ENCODE results near the gene RAB30. TPM values are rescaled to one million over a fixed set of nuclear protein-coding genes. Genes with fewer than 3 reads are reported as not detected.

RAB30 gene
- total RNA-seq, 1 experiment from 2014 or later = 15.0 TPM

GRCh38 chr11:83118814-83119213, 47.1 kb upstream of the RAB30 start:
- intact Hi-C loops (cut with micrococcal nuclease; ENCODE audit: unreplicated experiment) = no loop called here
- Histone ChIP-seq H3K27me3 (replicated peaks; ENCODE audit: insufficient read depth, low read depth, low read length, poor library complexity) (no peaks in the 10 kb centered on the region), H3K4me3 (ENCODE audit: low read depth, low read length, poor library complexity, severe bottlenecking) (no peak overlapping the region), H3K9me3 (ENCODE audit: low read depth, low read length, poor library complexity, severe bottlenecking) (no peaks in the 10 kb centered on the region), H3K4me1 (ENCODE audit: insufficient read depth, low read length, poor library complexity, severe bottlenecking) (no peaks in the 10 kb centered on the region), H3K36me3 (ENCODE audit: insufficient read depth, low read length, poor library complexity, severe bottlenecking) (no peaks in the 10 kb centered on the region), H3K27ac (ENCODE audit: low read depth, low read length, poor library complexity, severe bottlenecking) (no peak overlapping the region)
- ChIA-PET CTCF (no interaction called here), POLR2A (ENCODE audit: low non-redundant PET) (no interaction called here)
- DNase-seq (ENCODE audit: low spot score) = no peak
- TF ChIP-seq EZH2 (IDR thresholded peaks at IDR 0.05; ENCODE audit: borderline replicate concordance, low read depth, low read length, poor library complexity, severe bottlenecking) (no peak), CTCF (conservative IDR thresholded peaks at IDR 0.05; ENCODE audit: low read depth, low read length) (no peak)
- no TSS peak for BruUV-seq (replicated peaks)

GRCh38 chr11:83116015-83116641, 44.4 kb upstream of the RAB30 start:
- no peak for DNase-seq (ENCODE audit: low spot score)
- no peak overlapping the region for H3K4me3 ChIP-seq (ENCODE audit: low read depth, low read length, poor library complexity, severe bottlenecking)
- intact Hi-C loops (cut with micrococcal nuclease; ENCODE audit: unreplicated experiment) = no loop called here
- no peaks in the 10 kb centered on the region for H3K36me3 ChIP-seq (ENCODE audit: insufficient read depth, low read length, poor library complexity, severe bottlenecking)
- no TSS peak for BruUV-seq (replicated peaks)
- CTCF ChIA-PET = no interaction called here
- peaks cover 2% of the 10 kb centered on the region for H3K27me3 ChIP-seq (replicated peaks; ENCODE audit: insufficient read depth, low read depth, low read length, poor library complexity)
- POLR2A ChIA-PET (ENCODE audit: low non-redundant PET) = no interaction called here
- TF ChIP-seq EZH2 (IDR thresholded peaks at IDR 0.05; ENCODE audit: borderline replicate concordance, low read depth, low read length, poor library complexity, severe bottlenecking) = no peak
- no peak for TF ChIP-seq CTCF (conservative IDR thresholded peaks at IDR 0.05; ENCODE audit: low read depth, low read length)
- H3K27ac ChIP-seq (ENCODE audit: low read depth, low read length, poor library complexity, severe bottlenecking) = no peak overlapping the region
- no peaks in the 10 kb centered on the region for H3K4me1 ChIP-seq (ENCODE audit: insufficient read depth, low read length, poor library complexity, severe bottlenecking)
- H3K9me3 ChIP-seq (ENCODE audit: low read depth, low read length, poor library complexity, severe bottlenecking) = no peaks in the 10 kb centered on the region

GRCh38 chr11:83115551-83115950, 43.9 kb upstream of the RAB30 start:
- intact Hi-C loops (cut with micrococcal nuclease; ENCODE audit: unreplicated experiment) = no loop called here
- CTCF ChIA-PET = no interaction called here
- H3K27ac ChIP-seq (ENCODE audit: low read depth, low read length, poor library complexity, severe bottlenecking) = no peak overlapping the region
- no peaks in the 10 kb centered on the region for H3K9me3 ChIP-seq (ENCODE audit: low read depth, low read length, poor library complexity, severe bottlenecking)
- no peaks in the 10 kb centered on the region for H3K4me1 ChIP-seq (ENCODE audit: insufficient read depth, low read length, poor library complexity, severe bottlenecking)
- BruUV-seq (replicated peaks) = no TSS peak
- no peak for TF ChIP-seq EZH2 (IDR thresholded peaks at IDR 0.05; ENCODE audit: borderline replicate concordance, low read depth, low read length, poor library complexity, severe bottlenecking)
- TF ChIP-seq CTCF (conservative IDR thresholded peaks at IDR 0.05; ENCODE audit: low read depth, low read length) = no peak
- no peak overlapping the region for H3K4me3 ChIP-seq (ENCODE audit: low read depth, low read length, poor library complexity, severe bottlenecking)
- H3K27me3 ChIP-seq (replicated peaks; ENCODE audit: insufficient read depth, low read depth, low read length, poor library complexity) = peaks cover 2% of the 10 kb centered on the region
- POLR2A ChIA-PET (ENCODE audit: low non-redundant PET) = no interaction called here
- no peaks in the 10 kb centered on the region for H3K36me3 ChIP-seq (ENCODE audit: insufficient read depth, low read length, poor library complexity, severe bottlenecking)
- no peak for DNase-seq (ENCODE audit: low spot score)

Data from A673 (cell line).